ENCODE data around the gene MRE11.

Gene MRE11

GRCh38 chr11:94493281-94494125 lies at the start of gene MRE11, which contains the start of gene ANKRD49:
Gene MRE11 (minus strand): TSS chr11:94493844. CDS start chr11:94492801, 1,043 bp downstream.
Gene ANKRD49 (plus strand): TSS chr11:94493984. CDS start chr11:94496694, 2,710 bp downstream.
- DNase-seq (ENCODE audit: low read depth in 2 of 2) = peak; percentile 94 to 96

- DNase-seq (ENCODE audit: low read depth in 2 of 2) = no peak
These were observed 45.8 kb upstream of the MRE11 start for GRCh38 chr11:94539420-94539819.

- no peak for DNase-seq (ENCODE audit: low read depth in 2 of 2)
These were observed 43.5 kb upstream of the MRE11 start for GRCh38 chr11:94537031-94537600.

GRCh38 chr11:94536386-94536785 lies 42.7 kb upstream of the MRE11 start:
- DNase-seq (ENCODE audit: low read depth in 2 of 2) = no peak

- no peak for DNase-seq (ENCODE audit: low read depth in 2 of 2)
These were observed 40.3 kb upstream of the MRE11 start for GRCh38 chr11:94533696-94534630.

- DNase-seq (ENCODE audit: low read depth in 2 of 2) = no peak
These were observed 39.6 kb upstream of the MRE11 start for GRCh38 chr11:94533206-94533605.

GRCh38 chr11:94532211-94532610 lies 38.6 kb upstream of the MRE11 start:
- no peak for DNase-seq (ENCODE audit: low read depth in 2 of 2)

GRCh38 chr11:94528551-94528950 lies 34.9 kb upstream of the MRE11 start:
- no peak for DNase-seq (ENCODE audit: low read depth in 2 of 2)

- DNase-seq (ENCODE audit: low read depth in 2 of 2) = no peak
These were observed 33.2 kb upstream of the MRE11 start for GRCh38 chr11:94526645-94527438.

GRCh38 chr11:94525546-94526324 lies 32.1 kb upstream of the MRE11 start:
- no peak for DNase-seq (ENCODE audit: low read depth in 2 of 2)

- no peak for DNase-seq (ENCODE audit: low read depth in 2 of 2)
These were observed 30.7 kb upstream of the MRE11 start for GRCh38 chr11:94524341-94524740.

- no peak for DNase-seq (ENCODE audit: low read depth in 2 of 2)
These were observed 28.0 kb upstream of the MRE11 start for GRCh38 chr11:94521684-94522083.

- no peak for DNase-seq (ENCODE audit: low read depth in 2 of 2)
These were observed 25.9 kb upstream of the MRE11 start for GRCh38 chr11:94519478-94520084.

GRCh38 chr11:94518300-94518699 lies 24.7 kb upstream of the MRE11 start:
- DNase-seq (ENCODE audit: low read depth in 2 of 2) = no peak

- no peak for DNase-seq (ENCODE audit: low read depth in 2 of 2)
These were observed 23.1 kb upstream of the MRE11 start for GRCh38 chr11:94516725-94517124.

- no peak for DNase-seq (ENCODE audit: low read depth in 2 of 2)
These were observed 21.8 kb upstream of the MRE11 start for GRCh38 chr11:94515398-94515797.

GRCh38 chr11:94513091-94513490 lies 19.4 kb upstream of the MRE11 start:
- no peak for DNase-seq (ENCODE audit: low read depth in 2 of 2)

- DNase-seq (ENCODE audit: low read depth in 2 of 2) = peak; percentile 33 to 49
These were observed 18.5 kb upstream of the MRE11 start, which contains the start of gene C11orf97 for GRCh38 chr11:94511932-94512781. Gene C11orf97 (plus strand): TSS chr11:94512461. CDS start chr11:94512529, 68 bp downstream.

- DNase-seq (ENCODE audit: low read depth in 2 of 2) = no peak
These were observed 13.8 kb upstream of the MRE11 start for GRCh38 chr11:94507485-94507884.

Measured in stimulated activated CD8-positive, alpha-beta memory T cell treated with anti-CD3 and anti-CD28 coated beads, Interleukin-15, amount 100 ng/mL, for 48 hours (primary cell).